Adrenal gland (tissue), 12 donors: Measurements from ENCODE around the gene TMEM191C. TPM values are rescaled to one million over a fixed set of nuclear protein-coding genes. Genes with fewer than 3 reads are reported as not detected.
A peak's percentile ranks its signal among the peaks of the same experiment; 100 is the strongest.

Experiments used
- DNase-seq, 7 donors: peaks; one replicate each; pipeline ENCODE4 v3.0.0-alpha.2; 2019 to 2020
- H3K27ac ChIP-seq, 5 donors: fragments of 200-600 bp; sonication (generic) in 4 of 5; 1 replicate in 3 of 5; 2 replicates in 2 of 5; pipeline versions ENCODE4 v1.5.1 to v1.8.0; 2016 to 2020; ENCODE audit warnings: mild to moderate bottlenecking in 1 of 5
- H3K27me3 ChIP-seq: fragments of 200-600 bp; 2 replicates; pipeline ENCODE4 v1.8.0; 2021
- H3K36me3 ChIP-seq, 2 donors: fragments of 200-600 bp; replicated peaks in 1 of 2; 1 replicate in 1 of 2; 2 replicates in 1 of 2; pipeline versions ENCODE4 v1.5.1 to v1.8.0; 2018 to 2022
- H3K4me1 ChIP-seq, 2 donors: fragments of 200-600 bp; replicated peaks in 1 of 2; 1 replicate in 1 of 2; 2 replicates in 1 of 2; pipeline versions ENCODE4 v1.5.1 to v1.8.0; 2018 to 2021
- H3K4me3 ChIP-seq, 4 donors: fragments of 200-600 bp; sonication (generic) in 3 of 4; one replicate each; pipeline ENCODE4 v1.5.1; 2016 to 2018
- H3K9me3 ChIP-seq, 3 donors: fragments of 200-600 bp; sonication (generic) in 1 of 3; replicated peaks in 1 of 3; 1 replicate in 2 of 3; 2 replicates in 1 of 3; pipeline versions ENCODE4 v1.5.1 to v1.8.0; 2016 to 2021
- POLR2A ChIP-seq, 2 donors: fragments of 450-650 bp; IDR thresholded peaks; one replicate each; pipeline ENCODE4 v1.6.1; 2017; ENCODE audit warnings: antibody characterized with exemption in 2 of 2, mild to moderate bottlenecking in 2 of 2, moderate library complexity in 1 of 2
- WGBS, 4 donors: extraction: QIAGEN DNeasy Blood & Tissue Kit in 2 of 4; methylation state at CpG; one replicate each; pipeline versions ENCODE4 v1.1.5 to v1.1.7; 2013 to 2017; 5-methylcytosine and 5-hydroxymethylcytosine counted together
- intact Hi-C, 2 donors: fragments of 100-400 bp; cut with DNase I; formaldehyde crosslinking; loops; one replicate each; pipeline versions ENCODE4 v1.14.1 to v1.15.0; 2022 to 2023
- polyA plus RNA-seq, 3 donors: library from polyadenylated mRNA; stranded (reverse); fragments of 200-250 nt in 2 of 3; fragments of 350-450 nt in 1 of 3; fragmentation: Illumina TruSeq in 1 of 3; extraction: RNeasy Lipid Tissue Mini Kit (QIAGEN cat#74804) in 1 of 3; gene quantifications; one replicate each; pipeline ENCODE4 v1.2.3, GENCODE V29; 2013 to 2014
- total RNA-seq, 9 donors: library from RNA; depleted of rRNA in 4 of 9; stranded (reverse); fragments of >200 nt in 4 of 9; fragments of 120-200 nt in 1 of 9; fragmentation: NEBNext Ultra II Directional in 1 of 9; extraction: Animal tissue kit (Norgen Biotek cat#: 25700) in 1 of 9; gene quantifications; one replicate each; pipeline versions ENCODE4 v1.1.0 to v1.2.4, GENCODE V29; 2013 to 2023
- TF ChIP-seq, protein P1 (sequence below), 6 experiments: fragments of 450-650 bp in 4 of 6; fragments of 200-600 bp in 2 of 6; sonication (generic) in 1 of 6; IDR thresholded peaks; 1 replicate in 5 of 6; 2 replicates in 1 of 6; pipeline versions ENCODE4 v1.5.1 to v1.8.0; 2016 to 2021; ENCODE audit warnings: antibody characterized with exemption in 6 of 6, mild to moderate bottlenecking in 2 of 6, moderate library complexity in 1 of 6
- donor health status: healthy with polysubstance abuse.
- donor health status: Bipolar disorder and iron deficiency.
- donor health status: DM: yes; HTN: yes; CAD: no.
- donor health status: DM: no; HTN: no; CAD: no.
- donor health status: DM: no; HTN: no; CAD: no.
- donor health status: DM: yes; HTN: yes; CAD: no.

TMEM191C gene
- total and polyA plus RNA-seq, 12 donors, result 0.14 to 7.7 (median 1.3) TPM; not detected in 2

DNA sequence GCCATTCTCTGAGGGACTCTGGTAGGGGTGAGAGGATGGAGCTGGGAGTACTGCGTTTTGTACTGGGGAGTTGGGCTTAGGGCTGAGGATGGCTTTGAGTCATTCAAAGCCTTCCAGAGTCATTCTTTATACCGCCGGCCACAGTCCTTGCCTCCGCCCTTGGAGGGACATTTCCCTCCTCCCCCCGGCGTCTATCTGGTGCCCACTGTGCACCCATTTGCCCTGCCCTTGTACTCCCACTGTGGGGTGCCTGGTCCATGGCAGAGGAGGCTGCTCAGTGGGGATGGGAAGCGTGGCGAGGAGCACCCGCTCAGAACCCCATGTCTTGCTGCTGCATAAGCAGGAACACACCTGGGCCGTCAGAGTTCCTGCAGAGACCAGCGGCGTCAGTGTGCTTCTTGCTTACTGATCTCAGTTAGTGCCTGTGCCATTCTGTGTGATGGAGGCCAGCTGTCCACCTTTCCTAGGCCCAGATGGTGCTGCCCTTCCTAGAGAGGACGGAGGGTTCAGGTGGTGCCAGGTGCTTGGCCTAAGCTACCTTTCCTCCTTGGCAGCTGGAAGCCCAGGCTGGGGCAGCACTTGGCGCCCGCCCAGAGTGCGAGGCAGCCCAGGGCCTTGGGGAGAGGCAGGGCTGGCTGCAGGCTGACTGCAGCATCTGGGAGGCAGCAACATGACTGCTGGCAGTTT is 23.3 kb upstream of the TMEM191C start:
- DNase-seq, result peak in 2 of 7 donors; percentile 13 to 37
- WGBS, 4 donors, result 90 to 94% (median 91%) methylated on average over 9 to 16 of the region's 16 CpGs
- H3K36me3 ChIP-seq, result peaks cover 0 to 25% of the 10 kb centered on the region in 2 donors

GRCh38 chr22:21444701-21445436 is 22.3 kb upstream of the TMEM191C start:
- intact Hi-C loops, result no loop called here
- Histone ChIP-seq H3K27me3 (no peaks in the 10 kb centered on the region), H3K4me3 (no peak overlapping the region), H3K27ac (no peak overlapping the region), H3K9me3 (no peaks in the 10 kb centered on the region), H3K36me3 (peaks cover 0 to 25% of the 10 kb centered on the region in 2 donors), H3K4me1 (no peaks in the 10 kb centered on the region)
- peak in 2 of 7 donors; percentile 11 to 41 for DNase-seq
- 95 to 97% (median 95%) methylated on average over 6 to 35 of the region's 35 CpGs for WGBS, 4 donors
- TF ChIP-seq POLR2A (IDR thresholded peaks at IDR 0.05), result no peak
- TF ChIP-seq, protein P1, sequence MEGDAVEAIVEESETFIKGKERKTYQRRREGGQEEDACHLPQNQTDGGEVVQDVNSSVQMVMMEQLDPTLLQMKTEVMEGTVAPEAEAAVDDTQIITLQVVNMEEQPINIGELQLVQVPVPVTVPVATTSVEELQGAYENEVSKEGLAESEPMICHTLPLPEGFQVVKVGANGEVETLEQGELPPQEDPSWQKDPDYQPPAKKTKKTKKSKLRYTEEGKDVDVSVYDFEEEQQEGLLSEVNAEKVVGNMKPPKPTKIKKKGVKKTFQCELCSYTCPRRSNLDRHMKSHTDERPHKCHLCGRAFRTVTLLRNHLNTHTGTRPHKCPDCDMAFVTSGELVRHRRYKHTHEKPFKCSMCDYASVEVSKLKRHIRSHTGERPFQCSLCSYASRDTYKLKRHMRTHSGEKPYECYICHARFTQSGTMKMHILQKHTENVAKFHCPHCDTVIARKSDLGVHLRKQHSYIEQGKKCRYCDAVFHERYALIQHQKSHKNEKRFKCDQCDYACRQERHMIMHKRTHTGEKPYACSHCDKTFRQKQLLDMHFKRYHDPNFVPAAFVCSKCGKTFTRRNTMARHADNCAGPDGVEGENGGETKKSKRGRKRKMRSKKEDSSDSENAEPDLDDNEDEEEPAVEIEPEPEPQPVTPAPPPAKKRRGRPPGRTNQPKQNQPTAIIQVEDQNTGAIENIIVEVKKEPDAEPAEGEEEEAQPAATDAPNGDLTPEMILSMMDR (IDR thresholded peaks at IDR 0.05), result no peak

More for the DNA sequence above, 23.3 kb upstream of the TMEM191C start:
- Histone ChIP-seq H3K27ac (no peak overlapping the region), H3K27me3 (no peaks in the 10 kb centered on the region), H3K4me3 (no peak overlapping the region), H3K9me3 (no peaks in the 10 kb centered on the region), H3K4me1 (no peaks in the 10 kb centered on the region)
- TF ChIP-seq POLR2A (IDR thresholded peaks at IDR 0.05), result no peak
- TF ChIP-seq, protein P1 (IDR thresholded peaks at IDR 0.05), result no peak
- intact Hi-C loops, result no loop called here

DNA sequence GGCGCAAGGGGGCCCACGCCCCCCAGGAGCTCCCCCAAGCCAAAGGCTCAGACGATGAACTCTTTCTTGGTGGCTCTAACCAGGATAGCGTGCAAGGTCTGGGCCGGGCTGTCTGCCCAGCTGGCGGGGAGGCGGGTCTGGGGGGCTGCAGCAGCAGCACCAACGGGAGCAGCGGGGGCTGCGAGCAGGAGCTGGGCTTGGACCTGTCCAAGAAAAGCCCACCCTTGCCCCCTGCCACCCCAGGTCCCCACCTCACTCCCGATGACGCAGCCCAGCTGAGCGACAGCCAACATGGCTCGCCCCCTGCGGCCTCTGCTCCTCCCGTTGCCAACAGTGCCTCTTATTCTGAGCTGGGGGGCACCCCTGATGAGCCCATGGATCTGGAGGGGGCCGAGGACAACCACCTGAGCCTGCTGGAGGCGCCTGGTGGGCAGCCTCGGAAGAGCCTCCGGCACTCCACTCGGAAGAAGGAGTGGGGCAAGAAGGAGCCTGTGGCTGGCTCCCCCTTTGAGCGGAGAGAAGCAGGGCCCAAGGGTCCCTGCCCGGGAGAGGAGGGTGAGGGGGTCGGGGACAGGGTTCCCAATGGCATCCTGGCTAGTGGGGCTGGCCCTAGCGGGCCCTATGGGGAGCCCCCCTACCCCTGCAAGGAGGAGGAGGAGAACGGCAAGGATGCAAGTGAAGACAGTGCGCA is 21.6 kb upstream of the TMEM191C start:
- Histone ChIP-seq H3K9me3 (no peaks in the 10 kb centered on the region), H3K36me3 (peaks cover 0 to 25% of the 10 kb centered on the region in 2 donors), H3K4me1 (no peaks in the 10 kb centered on the region), H3K4me3 (no peak overlapping the region), H3K27ac (no peak overlapping the region), H3K27me3 (no peaks in the 10 kb centered on the region)
- DNase-seq, result peak in 2 of 7 donors; percentile 12 to 39
- 93 to 95% (median 94%) methylated on average over 8 to 27 of the region's 27 CpGs for WGBS, 4 donors
- intact Hi-C loops, result no loop called here
- TF ChIP-seq, protein P1 (IDR thresholded peaks at IDR 0.05), result no peak
- TF ChIP-seq POLR2A (IDR thresholded peaks at IDR 0.05), result no peak
